ENCODE measurements around the gene NCKAP1.

DNA sequence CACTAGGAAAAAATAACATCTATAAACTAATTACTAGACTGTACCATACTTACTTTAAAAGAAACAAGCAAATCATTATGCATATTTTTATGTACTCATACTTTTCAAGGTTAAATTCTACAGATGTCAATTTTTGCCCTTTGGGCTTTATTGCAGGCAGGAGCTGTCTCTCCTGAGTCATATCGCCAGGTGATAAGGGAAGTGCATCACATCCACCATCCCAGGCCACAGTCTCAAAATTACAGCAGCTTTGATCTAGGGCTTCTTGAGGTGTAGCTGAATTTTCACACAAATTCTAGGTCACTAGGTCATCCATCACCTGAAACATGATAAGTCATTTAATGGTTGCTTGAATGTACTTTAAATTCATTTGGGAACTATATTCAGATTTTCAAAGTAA, 133.4 kb downstream of the NCKAP1 start:
- TF ChIP-seq, protein P1, sequence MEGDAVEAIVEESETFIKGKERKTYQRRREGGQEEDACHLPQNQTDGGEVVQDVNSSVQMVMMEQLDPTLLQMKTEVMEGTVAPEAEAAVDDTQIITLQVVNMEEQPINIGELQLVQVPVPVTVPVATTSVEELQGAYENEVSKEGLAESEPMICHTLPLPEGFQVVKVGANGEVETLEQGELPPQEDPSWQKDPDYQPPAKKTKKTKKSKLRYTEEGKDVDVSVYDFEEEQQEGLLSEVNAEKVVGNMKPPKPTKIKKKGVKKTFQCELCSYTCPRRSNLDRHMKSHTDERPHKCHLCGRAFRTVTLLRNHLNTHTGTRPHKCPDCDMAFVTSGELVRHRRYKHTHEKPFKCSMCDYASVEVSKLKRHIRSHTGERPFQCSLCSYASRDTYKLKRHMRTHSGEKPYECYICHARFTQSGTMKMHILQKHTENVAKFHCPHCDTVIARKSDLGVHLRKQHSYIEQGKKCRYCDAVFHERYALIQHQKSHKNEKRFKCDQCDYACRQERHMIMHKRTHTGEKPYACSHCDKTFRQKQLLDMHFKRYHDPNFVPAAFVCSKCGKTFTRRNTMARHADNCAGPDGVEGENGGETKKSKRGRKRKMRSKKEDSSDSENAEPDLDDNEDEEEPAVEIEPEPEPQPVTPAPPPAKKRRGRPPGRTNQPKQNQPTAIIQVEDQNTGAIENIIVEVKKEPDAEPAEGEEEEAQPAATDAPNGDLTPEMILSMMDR (IDR thresholded peaks at IDR 0.05) = no peak
- TF ChIP-seq POLR2AphosphoS5 (IDR thresholded peaks at IDR 0.05) = no peak

All from sigmoid colon (tissue), 4 donors.